Right lobe of liver (tissue), 6 donors: ENCODE results near the gene EXOC2. TPM values are rescaled to one million over a fixed set of nuclear protein-coding genes. Genes with fewer than 3 reads are reported as not detected.

Experiments used
- ATAC-seq, 4 donors: fragments of 200-7000 bp; cut with Tn5 transposase; one replicate each; pipeline ENCODE4 v1.9.1; 2020; ENCODE audit warnings: mild to moderate bottlenecking in 4 of 4, moderate library complexity in 4 of 4
- DNase-seq, 3 donors: peaks; one replicate each; pipeline ENCODE4 v3.0.0-alpha.2; 2020
- H3K27ac ChIP-seq, 3 donors: fragments of 200-600 bp; one replicate each; pipeline ENCODE4 v1.8.0; 2022
- H3K27me3 ChIP-seq, 2 donors: fragments of 200-600 bp; one replicate each; pipeline ENCODE4 v1.8.0; 2022
- H3K36me3 ChIP-seq, 4 donors: fragments of 200-600 bp; sonication (generic) in 1 of 4; one replicate each; pipeline versions ENCODE4 v1.5.1 to v1.8.0; 2017 to 2022; ENCODE audit warnings: control low read depth in 1 of 4
- H3K4me1 ChIP-seq, 4 donors: fragments of 200-600 bp; sonication (generic) in 1 of 4; one replicate each; pipeline versions ENCODE4 v1.5.1 to v1.8.0; 2017 to 2022; ENCODE audit warnings: control low read depth in 1 of 4
- H3K4me3 ChIP-seq, 3 donors: fragments of 200-600 bp; one replicate each; pipeline ENCODE4 v1.8.0; 2022
- H3K9me3 ChIP-seq, 4 donors: fragments of 200-600 bp; sonication (generic) in 1 of 4; one replicate each; pipeline versions ENCODE4 v1.5.1 to v1.8.0; 2017 to 2022; ENCODE audit warnings: control low read depth in 1 of 4
- POLR2A ChIP-seq: fragments of 450-650 bp; IDR thresholded peaks from one replicate; pipeline ENCODE4 v1.6.1; 2017; ENCODE audit warnings: antibody characterized with exemption, mild to moderate bottlenecking
- WGBS: methylation state at CpG from one replicate; pipeline ENCODE4 v1.1.6; 2018; ENCODE audit warnings: low coverage, low lambda C conversion rate; ENCODE audit not compliant: insufficient coverage; ENCODE audit errors: missing lambda C conversion rate; 5-methylcytosine and 5-hydroxymethylcytosine counted together
- intact Hi-C, 2 donors: fragments of 100-400 bp; cut with DNase I; formaldehyde crosslinking; loops; one replicate each; pipeline versions ENCODE4 v1.11.2 to v1.14.1; 2022
- total RNA-seq, 6 experiments: library from RNA; depleted of rRNA in 2 of 6; stranded (reverse); fragments of >200 nt in 2 of 6; fragmentation: NEBNext Ultra II Directional in 3 of 6; extraction: Animal tissue kit (Norgen Biotek cat#: 25700) in 3 of 6; gene quantifications; one replicate each; pipeline versions ENCODE4 v1.1.0 to v1.2.4, GENCODE V29; 2016 to 2023
- TF ChIP-seq, protein P1 (sequence below), 4 donors: fragments of 200-600 bp in 3 of 4; fragments of 450-650 bp in 1 of 4; IDR thresholded peaks; one replicate each; pipeline versions ENCODE4 v1.5.1 to v1.8.0; 2016 to 2022; ENCODE audit warnings: antibody characterized with exemption in 4 of 4, mild to moderate bottlenecking in 2 of 4
- donor health status: DM: no; HTN: yes; CAD: no.
- donor health status: DM: no; HTN: no; CAD: no.
- donor health status: DM: no; HTN: no; CAD: no.
- donor health status: DM: no; HTN: yes; CAD: no.
- donor health status: DM: no; HTN: yes; CAD: no.

EXOC2 gene
- total RNA-seq, 6 experiments from 2014 or later, result 7.1 to 12.8 (median 10.5) TPM

DNA sequence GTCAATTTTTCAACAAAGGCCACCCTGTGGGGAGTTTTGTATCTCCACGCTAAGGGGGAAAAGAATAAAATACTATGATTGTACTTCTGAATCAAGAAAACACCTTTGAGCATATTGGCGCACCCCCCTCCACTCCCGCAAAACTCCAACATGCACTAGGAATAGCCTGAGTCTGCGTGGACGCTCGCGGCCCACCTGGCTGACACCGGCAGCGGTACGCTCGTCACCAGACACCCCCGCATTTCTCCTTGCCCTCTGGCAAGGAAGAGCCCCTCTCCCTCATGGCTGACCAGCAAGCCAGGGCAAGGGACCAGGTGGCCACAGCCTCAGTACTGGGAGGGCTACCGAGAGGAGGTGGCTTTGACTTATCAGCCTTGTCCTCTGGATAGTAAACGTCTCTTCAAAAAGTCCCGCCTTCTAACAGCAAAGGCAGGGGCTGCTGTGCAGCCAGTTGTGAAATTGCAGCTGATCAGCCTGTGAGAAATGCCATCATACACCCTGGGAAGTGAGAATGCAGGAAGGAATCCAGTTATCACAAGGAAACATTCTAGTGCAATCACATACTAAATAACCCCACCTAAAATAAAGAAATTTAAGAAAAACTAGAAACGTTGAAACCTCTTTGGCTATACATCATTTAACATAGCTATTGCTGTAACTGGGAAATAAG is 120.2 kb downstream of the EXOC2 start:
- no peaks in the 10 kb centered on the region for H3K9me3 ChIP-seq
- no peaks in the 10 kb centered on the region for H3K27me3 ChIP-seq
- no peaks in the 10 kb centered on the region for H3K36me3 ChIP-seq
- WGBS, result 66% methylated on average over 6 of the region's 16 CpGs
- H3K4me3 ChIP-seq, result no peak overlapping the region
- no peak overlapping the region for H3K27ac ChIP-seq
- no peaks in the 10 kb centered on the region for H3K4me1 ChIP-seq
- no peak for DNase-seq
- intact Hi-C loops, result no loop called here
- TF ChIP-seq, protein P1, sequence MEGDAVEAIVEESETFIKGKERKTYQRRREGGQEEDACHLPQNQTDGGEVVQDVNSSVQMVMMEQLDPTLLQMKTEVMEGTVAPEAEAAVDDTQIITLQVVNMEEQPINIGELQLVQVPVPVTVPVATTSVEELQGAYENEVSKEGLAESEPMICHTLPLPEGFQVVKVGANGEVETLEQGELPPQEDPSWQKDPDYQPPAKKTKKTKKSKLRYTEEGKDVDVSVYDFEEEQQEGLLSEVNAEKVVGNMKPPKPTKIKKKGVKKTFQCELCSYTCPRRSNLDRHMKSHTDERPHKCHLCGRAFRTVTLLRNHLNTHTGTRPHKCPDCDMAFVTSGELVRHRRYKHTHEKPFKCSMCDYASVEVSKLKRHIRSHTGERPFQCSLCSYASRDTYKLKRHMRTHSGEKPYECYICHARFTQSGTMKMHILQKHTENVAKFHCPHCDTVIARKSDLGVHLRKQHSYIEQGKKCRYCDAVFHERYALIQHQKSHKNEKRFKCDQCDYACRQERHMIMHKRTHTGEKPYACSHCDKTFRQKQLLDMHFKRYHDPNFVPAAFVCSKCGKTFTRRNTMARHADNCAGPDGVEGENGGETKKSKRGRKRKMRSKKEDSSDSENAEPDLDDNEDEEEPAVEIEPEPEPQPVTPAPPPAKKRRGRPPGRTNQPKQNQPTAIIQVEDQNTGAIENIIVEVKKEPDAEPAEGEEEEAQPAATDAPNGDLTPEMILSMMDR (IDR thresholded peaks at IDR 0.05), result no peak
- TF ChIP-seq POLR2A, result no peak
- ATAC-seq, result no peak

DNA sequence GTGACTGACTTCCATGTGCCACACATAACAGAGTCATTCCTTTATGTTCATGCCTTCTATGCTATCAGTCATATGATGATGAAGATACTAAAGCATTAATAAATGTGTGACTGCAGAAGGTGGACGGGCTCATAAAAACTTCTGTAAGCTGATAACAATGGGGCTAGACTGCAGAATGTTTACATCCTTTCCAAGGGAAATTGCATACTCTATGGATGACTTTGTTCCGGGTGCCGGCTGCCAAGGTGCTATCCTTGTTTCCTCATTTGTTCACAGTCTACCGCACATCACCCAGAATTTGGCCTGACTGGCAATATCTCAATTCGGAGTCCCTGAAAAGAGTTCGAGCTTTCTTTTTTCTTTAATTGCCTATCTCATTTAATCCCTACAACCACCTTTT is 121.0 kb downstream of the EXOC2 start:
- H3K4me3 ChIP-seq, result no peak overlapping the region
- DNase-seq (no peak), ATAC-seq (no peak)
- 93% methylated on average over 3 of the region's 6 CpGs for WGBS
- TF ChIP-seq, protein P1 (IDR thresholded peaks at IDR 0.05), result no peak
- no peak for TF ChIP-seq POLR2A
- H3K9me3 ChIP-seq, result no peaks in the 10 kb centered on the region
- no peak overlapping the region for H3K27ac ChIP-seq
- intact Hi-C loops, result no loop called here
- H3K27me3 ChIP-seq, result no peaks in the 10 kb centered on the region
- H3K36me3 ChIP-seq, result no peaks in the 10 kb centered on the region
- H3K4me1 ChIP-seq, result no peaks in the 10 kb centered on the region

DNA sequence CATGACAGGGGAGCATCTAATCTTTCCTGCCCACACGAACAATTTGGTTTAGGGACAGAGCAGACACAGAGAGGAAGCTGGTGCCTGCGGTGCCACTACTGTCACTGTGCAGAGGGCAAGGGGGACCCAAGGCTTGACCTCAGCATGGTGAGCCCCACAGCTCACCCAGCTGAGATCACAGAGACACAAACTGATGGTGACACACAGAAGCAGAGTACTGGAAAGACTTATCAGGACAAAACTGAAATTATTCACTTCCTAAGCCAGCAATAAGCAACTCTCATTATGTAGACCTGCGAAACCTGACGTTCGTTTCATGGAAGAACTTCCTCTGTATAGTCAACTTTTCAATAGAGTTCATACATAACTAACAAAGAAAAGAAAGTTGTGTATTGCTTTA is 122.1 kb downstream of the EXOC2 start:
- ATAC-seq, result no peak
- Histone ChIP-seq H3K4me1 (no peaks in the 10 kb centered on the region), H3K27me3 (no peaks in the 10 kb centered on the region), H3K27ac (no peak overlapping the region), H3K4me3 (no peak overlapping the region), H3K9me3 (no peaks in the 10 kb centered on the region), H3K36me3 (no peaks in the 10 kb centered on the region)
- no peak for DNase-seq
- intact Hi-C loops, result no loop called here
- TF ChIP-seq, protein P1 (IDR thresholded peaks at IDR 0.05), result no peak
- 78% methylated on average over 5 of the region's 5 CpGs for WGBS

DNA sequence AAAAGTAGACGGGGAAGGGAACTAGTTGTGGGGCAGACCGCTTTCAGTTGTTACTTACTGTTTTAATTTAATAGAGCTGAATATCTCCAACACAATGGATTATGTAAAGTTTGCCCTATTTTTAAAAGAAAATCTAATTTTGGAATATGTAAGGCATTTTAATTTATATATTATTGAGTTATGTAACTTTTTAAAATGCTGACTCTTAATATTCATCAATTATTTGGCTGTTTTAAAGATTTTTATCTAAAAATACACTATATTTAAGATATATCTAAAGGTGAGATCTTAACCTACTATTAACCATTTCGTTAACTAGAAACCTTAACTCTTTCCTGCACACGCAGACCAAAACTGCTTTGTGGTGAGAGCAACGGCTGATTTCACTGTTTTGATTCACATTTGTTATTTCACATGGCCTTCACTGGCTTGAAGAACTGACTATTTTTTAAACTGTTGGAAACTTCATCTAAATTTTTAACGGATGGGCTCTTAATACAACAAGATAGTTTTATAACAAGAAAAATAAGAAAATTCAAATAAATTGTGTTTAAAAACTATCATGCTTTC is 123.9 kb downstream of the EXOC2 start:
- WGBS, result 81% methylated on average over 6 of the region's 6 CpGs
- Histone ChIP-seq H3K27ac (no peak overlapping the region), H3K36me3 (peaks cover 0 to 5% (median 2%) of the 10 kb centered on the region in 4 donors), H3K4me3 (no peak overlapping the region), H3K27me3 (no peaks in the 10 kb centered on the region), H3K4me1 (no peaks in the 10 kb centered on the region), H3K9me3 (no peaks in the 10 kb centered on the region)
- DNase-seq, result no peak
- ATAC-seq, result no peak
- intact Hi-C loops, result no loop called here
- TF ChIP-seq POLR2A, result no peak
- TF ChIP-seq, protein P1 (IDR thresholded peaks at IDR 0.05), result no peak
